Panc1 (cell line): Measurements from ENCODE around the gene ZNF319. TPM values are rescaled to one million over a fixed set of nuclear protein-coding genes. Genes with fewer than 3 reads are reported as not detected.

Experiments used
- ATAC-seq: fragments of 200-7000 bp; cut with Tn5 transposase; 2 replicates; pipeline ENCODE4 v1.9.1; 2020; ENCODE audit warnings: mild to moderate bottlenecking, moderate library complexity
- BruUV-seq: library from RNA; stranded (reverse); fragments of 400-500 nt; replicated peaks from 2 replicates; lab custom pipeline; 2021; lab: Mats Ljungman, UMichigan
- CTCF ChIA-PET: fragments of 300-600 bp; sonication (Branson Sonifier 250); formaldehyde crosslinking; loops from one replicate; lab custom pipeline; 2022; ENCODE audit warnings: antibody characterized with exemption; lab: Charles Lee
- POLR2A ChIA-PET: fragments of 300-600 bp; sonication (Branson Sonifier 250); formaldehyde crosslinking; loops from one replicate; lab custom pipeline; 2022; ENCODE audit warnings: antibody characterized with exemption; lab: Charles Lee
- DNase-seq: peaks from one replicate; pipeline ENCODE4 v3.0.0-alpha.2; 2010; ENCODE audit warnings: low read depth, low spot score
- H3K27ac ChIP-seq: 2 replicates; pipeline ENCODE4 v1.5.1; 2011; ENCODE audit warnings: mild to moderate bottlenecking, low read length, inconsistent platforms
- H3K27me3 ChIP-seq: fragments of 200-500 bp; sonication (Bioruptor generic); 2 replicates; pipeline ENCODE4 v1.6.0; 2014; ENCODE audit warnings: low read length, inconsistent platforms; ENCODE audit not compliant: control insufficient read depth, insufficient read depth
- H3K36me3 ChIP-seq: fragments of 200-500 bp; sonication (Bioruptor generic); 2 replicates; pipeline ENCODE4 v1.5.1; 2014; ENCODE audit warnings: inconsistent platforms, mild to moderate bottlenecking, low read length, moderate library complexity; ENCODE audit not compliant: control insufficient read depth, insufficient read depth
- H3K4me1 ChIP-seq: 2 replicates; pipeline ENCODE4 v1.5.1; 2011; ENCODE audit warnings: inconsistent platforms, mild to moderate bottlenecking, low read length, moderate library complexity; ENCODE audit not compliant: control insufficient read depth, insufficient read depth
- H3K4me3 ChIP-seq, 2 experiments: 2 replicates each; pipeline ENCODE4 v1.5.1; 2011 to 2012; ENCODE audit warnings: low read depth in 2 of 2, low read length in 2 of 2, mild to moderate bottlenecking in 2 of 2, inconsistent platforms in 1 of 2, moderate library complexity in 1 of 2
- H3K9me3 ChIP-seq: fragments of 200-500 bp; sonication (Bioruptor generic); 2 replicates; pipeline ENCODE4 v1.5.1; 2014; ENCODE audit warnings: low read depth, mild to moderate bottlenecking, inconsistent platforms, low read length, moderate library complexity; ENCODE audit not compliant: control insufficient read depth, insufficient read depth
- CTCF ChIP-seq: fragments of 450-650 bp; IDR thresholded peaks from 2 replicates; pipeline ENCODE4 v1.5.1; 2017; ENCODE audit warnings: mild to moderate bottlenecking
- POLR2AphosphoS5 ChIP-seq: IDR thresholded peaks from 2 replicates; pipeline ENCODE4 v1.6.1; 2012; ENCODE audit warnings: mild to moderate bottlenecking, low read depth, low read length, moderate library complexity
- REST ChIP-seq, 2 experiments: IDR thresholded peaks; 2 replicates each; pipeline ENCODE4 v1.6.1; 2011 to 2012; ENCODE audit warnings: low read depth in 2 of 2, control low read depth in 1 of 2, low read length in 1 of 2, mild to moderate bottlenecking in 1 of 2, moderate library complexity in 1 of 2; ENCODE audit not compliant: insufficient read depth in 1 of 2
- SIN3A ChIP-seq: IDR thresholded peaks from 2 replicates; pipeline ENCODE4 v1.6.1; 2012; ENCODE audit warnings: low read depth, mild to moderate bottlenecking, low read length, moderate library complexity, borderline replicate concordance; ENCODE audit not compliant: insufficient read depth
- TCF7L2 ChIP-seq: IDR thresholded peaks from 2 replicates; pipeline ENCODE4 v1.6.1; 2011; ENCODE audit warnings: mild to moderate bottlenecking, low read depth, low read length, inconsistent platforms
- in situ Hi-C: cut with HindIII; loops from 2 replicates; pipeline ENCODE4 v1.10.0; 2016; ENCODE audit warnings: low sequenced_read_pairs, low pct_unique_long_range_greater_than_20kb
- intact Hi-C: fragments of 100-400 bp; cut with micrococcal nuclease; formaldehyde crosslinking; loops from one replicate; pipeline ENCODE4 v1.10.0; 2022; ENCODE audit not compliant: unreplicated experiment
- total RNA-seq: library from RNA; stranded (reverse); gene quantifications from one replicate; pipeline ENCODE4 v1.2.1, GENCODE V29; 2021; ENCODE audit not compliant: unreplicated experiment

ZNF319 gene
- total RNA-seq, 1 experiment from 2014 or later = 6.5 TPM

DNA sequence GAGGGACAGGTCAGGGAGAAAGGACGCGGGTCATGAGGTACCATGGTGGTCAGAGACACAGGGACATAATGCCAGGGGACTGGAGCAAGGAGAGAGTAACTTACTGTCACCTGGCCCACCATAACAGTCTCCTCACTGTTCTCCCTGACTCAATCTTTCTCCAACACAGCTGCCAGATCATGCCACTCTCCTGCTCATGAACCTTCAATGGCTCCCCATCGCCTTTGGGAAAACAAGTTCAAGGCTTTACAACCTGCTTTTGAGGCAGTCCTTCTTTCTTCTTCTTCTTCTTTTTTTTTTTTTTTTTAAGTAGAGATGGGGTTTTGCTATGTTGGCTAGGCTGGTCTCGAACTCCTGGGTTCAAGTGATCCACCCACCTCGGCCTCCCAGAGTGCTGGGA is 52.4 kb downstream of the ZNF319 start:
- DNase-seq = no peak
- ChIA-PET POLR2A (interaction anchor here (0.6 kb wide), 1 partner anchor 23 kb away, joined by 3 read pairs; the partner anchor contains the start of gene CNGB1), CTCF (no interaction called here)
- Histone ChIP-seq H3K4me1 (no peaks in the 10 kb centered on the region), H3K27me3 (no peaks in the 10 kb centered on the region), H3K4me3 (no peak overlapping the region), H3K9me3 (no peaks in the 10 kb centered on the region), H3K36me3 (no peaks in the 10 kb centered on the region), H3K27ac (no peak overlapping the region)
- in situ Hi-C loops = no loop called here
- TF ChIP-seq POLR2AphosphoS5 (no peak), REST (IDR thresholded peaks at IDR 0.05; ENCODE audit: insufficient read depth in 1 of 2, low read depth in 2 of 2, low read length in 1 of 2) (no peak), CTCF (no peak), SIN3A (no peak), TCF7L2 (no peak)
- intact Hi-C loops = no loop called here
- ATAC-seq = no peak
- BruUV-seq = no TSS peak

DNA sequence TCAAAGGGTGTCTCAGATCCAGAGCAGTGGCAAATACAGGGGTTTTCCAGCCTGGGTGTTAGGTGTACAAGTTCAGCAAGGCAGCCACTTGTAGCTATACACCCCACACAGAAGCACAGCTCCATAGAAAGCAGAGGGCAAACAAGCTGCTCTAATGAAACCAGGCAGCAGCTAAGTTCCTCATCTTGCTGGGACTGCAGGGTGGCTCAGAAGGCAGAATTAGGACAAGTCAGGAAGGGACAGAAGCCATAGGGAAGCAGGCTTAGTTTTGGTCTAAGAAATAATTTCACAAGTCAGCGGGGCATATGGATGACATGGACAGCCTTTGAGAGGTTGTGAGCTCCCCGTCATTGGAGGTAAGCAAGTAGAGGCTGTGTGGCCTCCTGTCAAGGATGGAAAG is 53.2 kb downstream of the ZNF319 start:
- Histone ChIP-seq H3K27me3 (no peaks in the 10 kb centered on the region), H3K4me3 (no peak overlapping the region), H3K9me3 (no peaks in the 10 kb centered on the region), H3K4me1 (no peaks in the 10 kb centered on the region), H3K27ac (no peak overlapping the region), H3K36me3 (no peaks in the 10 kb centered on the region)
- ChIA-PET POLR2A (interaction anchor here (0.6 kb wide), 1 partner anchor 81 kb away, joined by 4 read pairs; no protein-coding TSS in a partner anchor), CTCF (no interaction called here)
- intact Hi-C loops = no loop called here
- TF ChIP-seq CTCF = no peak
- no peak for TF ChIP-seq REST (IDR thresholded peaks at IDR 0.05; ENCODE audit: insufficient read depth in 1 of 2, low read depth in 2 of 2, low read length in 1 of 2)
- DNase-seq (no peak), ATAC-seq (no peak)
- no TSS peak for BruUV-seq
- in situ Hi-C loops = no loop called here
